NT2/D1 (cell line): ENCODE measurements around the gene PCP4.

ENCODE experiments used
- SUZ12 ChIP-seq: IDR thresholded peaks from 2 replicates; pipeline ENCODE4 v1.6.1; 2011; ENCODE audit not compliant: insufficient read length, insufficient read depth; ENCODE audit errors: extremely low read depth
- YY1 ChIP-seq: IDR thresholded peaks from 2 replicates; pipeline ENCODE4 v1.6.1; 2011; ENCODE audit not compliant: insufficient read length, insufficient read depth
- ZNF274 ChIP-seq: IDR thresholded peaks from 2 replicates; pipeline ENCODE4 v1.6.1; 2011; ENCODE audit warnings: mild to moderate bottlenecking, low read depth, low read length

DNA sequence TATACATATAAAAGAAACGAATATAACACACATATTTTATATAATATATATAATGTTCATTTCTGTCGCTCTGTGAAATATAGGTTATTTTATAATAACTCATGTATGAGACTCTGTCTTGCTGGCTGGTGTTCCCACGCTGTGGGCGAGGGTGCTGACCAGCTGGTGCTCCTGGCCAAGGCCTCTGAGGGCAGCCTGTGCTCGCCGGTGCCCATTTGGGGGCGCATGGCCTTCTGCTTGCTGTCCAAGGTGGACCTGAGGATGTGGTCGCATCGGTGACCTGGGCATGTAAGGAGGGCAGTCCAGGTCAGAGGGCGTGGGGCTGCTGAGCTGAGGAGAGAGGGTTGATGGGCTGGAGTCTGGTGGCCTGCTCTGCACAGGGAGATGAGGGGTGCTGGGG lies 1.1 kb upstream of the PCP4 start:
- TF ChIP-seq ZNF274: no peak
- no peak for TF ChIP-seq SUZ12
- no peak for TF ChIP-seq YY1
